LNCaP clone FGC (cell line): ENCODE data around the gene ANKRD31.
"Not testable (repeated sequence)": the region's sequence is repeated elsewhere in the genome, so short reads cannot be mapped to it uniquely, and the experiment has no call there.

Experiments
- DNase-seq: peaks from one replicate; pipeline ENCODE4 v3.0.0-alpha.2; 2011; ENCODE audit warnings: low read depth
- H3K4me3 ChIP-seq: 2 replicates; pipeline ENCODE4 v1.5.1; 2011; ENCODE audit warnings: mild to moderate bottlenecking, low read depth, low read length, control low read depth
- CTCF ChIP-seq: IDR thresholded peaks from 2 replicates; pipeline ENCODE4 v1.5.1; 2012; ENCODE audit warnings: mild to moderate bottlenecking; ENCODE audit not compliant: control insufficient read depth, insufficient read depth; ENCODE audit errors: extremely low read depth

Gene ANKRD31

GRCh38 chr5:75275756-75276155 lies 39.1 kb upstream of the ANKRD31 start:
- no peak for TF ChIP-seq CTCF
- DNase-seq = no peak
- H3K4me3 ChIP-seq = no peak overlapping the region

- no peak for DNase-seq
- H3K4me3 ChIP-seq = no peak overlapping the region
- TF ChIP-seq CTCF = no peak
These were observed 38.5 kb upstream of the ANKRD31 start for GRCh38 chr5:75275147-75275546.

GRCh38 chr5:75274486-75274885 lies 37.8 kb upstream of the ANKRD31 start:
- no peak overlapping the region for H3K4me3 ChIP-seq
- TF ChIP-seq CTCF = no peak
- DNase-seq = peak; percentile 82

GRCh38 chr5:75270605-75271004 lies 33.9 kb upstream of the ANKRD31 start:
- DNase-seq, H3K4me3 ChIP-seq: not testable (repeated sequence)

GRCh38 chr5:75265731-75266130 lies 29.1 kb upstream of the ANKRD31 start:
- no peak for DNase-seq
- H3K4me3 ChIP-seq = no peak overlapping the region
- peak; percentile 63 for TF ChIP-seq CTCF

GRCh38 chr5:75262271-75262670 lies 25.6 kb upstream of the ANKRD31 start:
- H3K4me3 ChIP-seq = no peak overlapping the region
- TF ChIP-seq CTCF = no peak
- no peak for DNase-seq

- TF ChIP-seq CTCF = no peak
- H3K4me3 ChIP-seq = no peak overlapping the region
- DNase-seq = no peak
These were observed 24.0 kb upstream of the ANKRD31 start for GRCh38 chr5:75260708-75261107.

- not testable (repeated sequence) for H3K4me3 ChIP-seq, DNase-seq
These were observed 13.8 kb upstream of the ANKRD31 start for GRCh38 chr5:75250452-75250851.
